Thyroid gland (tissue), 4 donors: ENCODE data around the gene KDSR.

Experiments
- CTCF ChIP-seq, 6 experiments: fragments of 200-600 bp in 3 of 6; fragments of 450-650 bp in 3 of 6; sonication (generic) in 3 of 6; IDR thresholded peaks; one replicate each; pipeline ENCODE4 v1.5.1; 2016 to 2019; ENCODE audit warnings: antibody characterized with exemption in 6 of 6, mild to moderate bottlenecking in 2 of 6, inconsistent platforms in 1 of 6, moderate library complexity in 1 of 6
- POLR2A ChIP-seq, 2 donors: fragments of 450-650 bp; IDR thresholded peaks; one replicate each; pipeline ENCODE4 v1.6.1; 2017; ENCODE audit warnings: antibody characterized with exemption in 2 of 2, mild to moderate bottlenecking in 2 of 2, moderate library complexity in 1 of 2

- TF ChIP-seq CTCF (IDR thresholded peaks at IDR 0.05) (no peak), POLR2A (IDR thresholded peaks at IDR 0.05) (no peak)
Measured at GRCh38 chr18:63307551-63308200, 59.3 kb downstream of the KDSR start.
